ENCODE results near the gene FAIM.
"Not testable (repeated sequence)": the region's sequence is repeated elsewhere in the genome, so short reads cannot be mapped to it uniquely, and the experiment has no call there.

FAIM gene

DNA sequence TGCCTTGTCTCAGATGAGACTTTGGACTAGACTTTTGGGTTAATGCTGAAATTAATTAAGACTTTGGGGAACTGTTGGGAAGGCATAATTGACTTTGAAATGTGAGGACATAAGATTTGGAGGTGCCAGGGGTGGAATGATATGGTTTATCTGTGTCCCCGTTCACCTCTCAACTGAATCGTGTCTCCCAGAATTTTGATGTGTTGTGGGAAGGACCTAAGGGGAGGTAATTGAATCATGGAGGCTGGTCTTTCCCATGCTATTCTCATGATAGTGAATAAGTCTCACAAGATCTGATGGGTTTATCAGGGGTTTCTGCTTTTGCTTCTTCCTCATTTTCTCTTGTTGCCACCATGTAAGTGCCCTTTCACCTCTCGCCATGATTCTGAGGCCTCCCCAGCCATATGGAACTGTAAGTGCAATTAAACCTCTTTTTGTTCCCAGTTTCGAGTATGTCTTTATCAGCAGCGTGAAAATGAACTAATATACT, 4.4 kb upstream of the FAIM start:
- not testable (repeated sequence) for DNase-seq

DNA sequence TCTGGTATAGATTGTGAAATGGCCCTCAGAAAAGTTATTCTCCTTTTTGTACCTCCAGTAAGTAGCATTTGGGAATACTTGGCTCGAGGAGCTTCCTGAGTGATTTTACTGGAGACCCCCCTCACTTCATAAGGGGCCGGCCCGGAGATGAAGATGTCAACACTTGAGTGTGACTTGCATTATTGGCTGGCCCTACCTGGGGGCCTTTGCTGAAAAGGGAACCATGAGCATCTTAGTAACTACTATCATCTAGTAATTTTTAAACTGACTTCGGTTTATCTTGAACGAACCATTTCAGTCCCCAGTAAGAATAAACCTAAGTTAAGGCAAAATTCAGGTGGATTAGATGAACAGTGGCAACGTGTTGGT, 1.3 kb downstream of the FAIM start:
- DNase-seq, result no peak

DNA sequence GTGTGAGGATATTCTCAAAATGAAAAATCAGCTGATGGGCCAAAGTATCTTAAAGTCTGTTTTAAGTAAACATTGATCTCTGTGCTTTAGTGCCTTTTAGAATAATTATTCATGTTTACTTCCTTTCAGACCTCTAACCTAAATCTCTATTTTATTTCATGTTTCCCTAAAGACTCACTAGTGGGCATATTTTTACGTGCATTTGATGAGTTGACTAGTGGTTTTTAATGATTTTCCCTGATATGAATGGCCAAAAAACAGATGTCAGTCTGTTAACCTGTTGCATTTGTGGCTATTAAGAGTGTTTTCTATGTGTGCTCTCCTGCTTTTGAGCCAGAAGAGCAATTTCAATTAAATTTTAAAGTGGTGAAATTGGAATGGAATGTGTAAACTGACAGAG, 6.9 kb downstream of the FAIM start:
- DNase-seq, result no peak

DNA sequence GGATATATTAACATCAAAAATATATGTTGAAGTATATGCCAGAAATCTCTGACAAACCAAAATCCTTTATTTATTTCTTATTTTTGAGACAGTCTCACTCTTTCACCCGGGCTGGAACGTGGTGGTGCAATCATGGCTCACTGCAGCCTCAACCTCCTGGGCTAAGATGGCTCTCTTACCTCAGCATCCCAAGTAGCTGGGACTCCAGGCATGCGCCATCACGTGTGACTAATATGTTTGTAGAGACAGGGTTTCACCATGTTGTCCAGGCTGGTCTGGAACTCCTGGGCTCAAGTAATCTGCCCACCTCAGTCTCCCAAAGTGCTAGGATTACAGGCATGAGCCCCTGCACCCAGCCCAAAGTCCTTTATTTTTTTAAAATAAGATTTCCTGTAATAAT, 11.9 kb downstream of the FAIM start:
- no peak for DNase-seq

DNA sequence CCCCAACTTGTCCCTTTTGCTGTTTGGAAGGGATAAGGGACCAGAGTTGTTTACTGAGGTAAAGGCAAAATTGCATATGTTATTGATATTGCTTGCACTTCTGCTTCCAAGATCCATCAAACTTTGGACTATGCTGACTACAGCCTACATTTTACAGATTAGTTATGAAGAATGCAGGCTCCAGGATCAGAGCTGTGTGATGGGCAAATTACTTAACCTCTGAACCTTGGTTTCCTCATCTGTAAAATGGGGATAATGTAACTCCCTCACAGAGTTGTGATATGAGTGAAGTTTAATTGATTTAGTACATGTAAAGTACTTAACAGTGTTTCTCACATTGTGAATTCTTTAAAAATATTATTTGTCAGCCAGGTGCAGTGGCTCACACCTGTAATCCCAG, 15.9 kb downstream of the FAIM start:
- DNase-seq, result no peak

DNA sequence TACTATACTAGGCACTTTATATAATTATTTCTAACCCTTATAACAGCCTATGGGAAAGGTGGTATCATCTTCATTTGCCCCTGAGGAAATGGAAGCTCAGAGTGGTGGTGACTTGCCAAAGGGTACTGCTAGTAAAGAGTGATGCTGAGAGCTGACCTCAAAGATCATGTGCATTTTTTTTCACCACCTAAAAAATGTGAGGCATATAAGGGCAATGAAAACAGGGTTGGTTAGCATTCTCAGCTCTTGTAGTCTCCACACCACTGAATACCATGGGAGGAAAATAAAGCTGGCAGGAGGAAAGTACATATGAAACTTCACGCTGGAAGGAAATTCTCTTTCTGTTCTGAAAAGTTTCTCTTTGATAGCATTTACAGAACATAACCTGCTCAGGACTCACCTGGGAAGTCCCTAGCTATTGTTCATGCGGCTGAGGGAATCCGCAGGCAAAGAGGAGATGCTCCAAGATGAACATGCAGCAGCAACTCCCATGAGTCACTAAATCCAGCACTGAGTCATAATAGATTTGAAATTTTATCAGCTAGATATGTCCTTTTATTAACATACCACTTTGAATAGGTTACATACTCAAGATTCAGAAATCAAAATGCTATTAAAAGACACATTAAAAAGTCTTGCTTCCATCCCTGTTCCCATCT, 17.3 kb downstream of the FAIM start:
- DNase-seq, result peak; percentile 21

DNA sequence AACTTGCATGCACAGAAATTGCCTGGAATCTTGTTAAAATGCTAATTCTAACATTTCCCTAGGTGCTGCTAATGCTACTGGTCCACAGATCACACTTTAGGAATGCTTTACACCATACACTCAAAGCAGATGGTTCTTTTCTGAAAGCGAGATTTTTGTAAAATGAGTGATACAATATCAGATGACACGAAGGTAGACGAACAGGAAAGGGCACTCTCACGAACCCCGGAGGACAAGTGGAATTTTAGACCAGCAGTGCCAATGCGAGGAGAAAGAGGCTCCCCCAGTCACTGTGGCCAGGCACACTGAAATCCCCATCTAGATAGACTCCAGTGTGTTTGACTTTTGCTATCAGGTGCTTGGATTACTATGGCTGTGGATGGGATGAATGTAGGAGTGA, 21.0 kb downstream of the FAIM start:
- DNase-seq, result no peak

DNA sequence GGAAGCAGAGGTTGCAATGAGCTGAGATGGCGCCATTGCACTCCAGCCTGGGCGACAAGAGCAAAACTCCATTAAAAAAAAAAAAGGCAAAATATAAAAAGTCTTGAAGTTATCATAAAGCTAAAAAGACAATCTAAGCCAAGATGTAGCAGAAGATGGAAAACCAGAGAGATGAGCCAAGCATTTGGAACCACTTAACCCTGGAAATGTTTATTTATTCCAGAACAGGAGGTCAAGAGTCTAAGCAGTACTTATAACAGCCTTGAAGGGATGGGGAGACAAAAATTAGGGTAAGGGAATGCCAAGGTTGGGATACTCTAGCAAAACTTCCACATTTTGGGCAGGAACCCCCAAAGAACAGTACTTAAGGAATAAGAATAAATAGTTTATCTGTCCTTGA, 30.1 kb downstream of the FAIM start:
- no peak for DNase-seq

DNA sequence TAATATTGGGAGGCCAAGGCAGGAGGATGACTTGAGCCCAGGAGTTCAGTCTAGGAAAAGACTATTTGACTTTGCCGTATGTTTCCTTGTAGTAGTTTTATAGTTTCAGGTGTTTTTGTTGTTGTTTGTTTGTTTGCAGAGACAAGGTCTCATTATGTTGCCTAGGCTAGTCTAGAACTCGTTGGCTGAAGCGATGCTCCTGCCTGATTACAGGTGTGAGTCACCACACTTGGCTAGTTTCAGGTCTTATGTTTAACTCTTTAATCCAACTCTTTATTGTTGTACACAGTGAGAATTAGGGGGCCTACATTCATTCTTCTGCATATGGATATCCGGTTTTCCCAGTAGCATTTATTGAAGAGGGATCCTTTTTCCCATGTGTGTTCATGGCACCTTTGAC, 32.0 kb downstream of the FAIM start:
- DNase-seq, result no peak

DNA sequence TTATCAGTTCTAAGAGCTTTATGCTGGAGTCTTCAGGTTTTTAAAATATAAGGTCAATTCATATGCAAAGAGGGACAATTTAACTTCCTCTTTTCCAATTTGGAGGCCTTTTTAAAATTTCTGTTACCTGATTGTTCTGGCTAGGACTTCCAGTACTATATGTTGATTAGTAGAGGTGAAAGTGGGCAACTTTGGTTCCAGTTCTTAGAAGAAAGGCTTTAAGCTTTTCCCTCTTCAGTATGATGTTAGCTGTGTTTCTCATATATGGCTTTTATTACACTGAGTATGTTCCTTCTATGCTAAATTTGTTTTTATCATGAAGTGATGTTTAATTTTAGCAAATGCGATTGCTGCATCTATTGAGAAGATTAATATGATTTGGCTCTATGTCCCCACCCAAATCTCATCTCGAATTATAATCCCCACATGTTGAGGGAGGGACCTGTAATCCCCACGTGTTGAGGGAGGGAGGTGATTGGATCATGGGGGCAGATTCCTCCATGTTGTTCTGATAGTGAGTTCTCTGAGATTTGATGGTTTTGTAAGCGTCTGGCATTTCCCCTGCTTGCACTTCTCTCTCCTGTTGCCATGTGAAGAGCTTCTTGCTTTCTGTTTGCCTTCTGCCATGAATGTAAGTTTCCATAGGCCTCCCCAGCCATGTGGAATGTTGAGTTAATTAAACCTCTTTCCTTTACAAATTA, 33.8 kb downstream of the FAIM start:
- no peak for DNase-seq

DNA sequence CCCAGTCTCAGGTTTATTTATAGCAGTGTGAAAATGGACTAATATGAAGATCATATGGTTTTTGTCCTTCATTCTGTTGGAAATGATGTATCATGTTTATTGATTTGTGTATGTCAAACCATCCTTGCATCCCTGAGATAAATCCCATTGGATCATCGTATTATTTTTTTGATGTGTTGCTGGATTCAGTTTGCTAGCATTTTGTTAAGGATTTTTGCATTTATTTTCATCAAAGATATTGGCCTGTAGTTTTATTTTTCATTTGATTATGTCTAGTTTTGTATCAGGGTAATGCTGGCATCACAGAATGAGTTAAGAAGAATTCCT, 34.3 kb downstream of the FAIM start:
- no peak for DNase-seq

DNA sequence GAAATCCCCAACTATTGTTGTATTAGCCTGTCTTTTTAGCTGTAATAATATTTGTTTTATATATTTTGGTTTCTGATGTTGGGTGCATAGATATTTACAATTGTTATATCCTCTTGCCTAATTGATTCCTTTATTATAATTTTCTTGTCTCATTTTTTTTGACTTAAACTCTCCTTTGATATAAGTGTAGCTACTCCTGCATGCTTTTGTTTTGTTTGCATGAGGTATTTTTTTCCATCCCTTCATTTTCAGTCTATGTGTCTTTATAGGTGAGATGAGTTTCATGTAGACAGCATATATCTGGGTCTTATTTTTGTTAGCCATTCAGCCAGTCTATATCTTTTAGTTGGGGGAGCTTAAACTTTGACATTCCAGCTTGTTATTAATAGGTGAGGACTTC, 37.4 kb downstream of the FAIM start:
- DNase-seq, result no peak

DNA sequence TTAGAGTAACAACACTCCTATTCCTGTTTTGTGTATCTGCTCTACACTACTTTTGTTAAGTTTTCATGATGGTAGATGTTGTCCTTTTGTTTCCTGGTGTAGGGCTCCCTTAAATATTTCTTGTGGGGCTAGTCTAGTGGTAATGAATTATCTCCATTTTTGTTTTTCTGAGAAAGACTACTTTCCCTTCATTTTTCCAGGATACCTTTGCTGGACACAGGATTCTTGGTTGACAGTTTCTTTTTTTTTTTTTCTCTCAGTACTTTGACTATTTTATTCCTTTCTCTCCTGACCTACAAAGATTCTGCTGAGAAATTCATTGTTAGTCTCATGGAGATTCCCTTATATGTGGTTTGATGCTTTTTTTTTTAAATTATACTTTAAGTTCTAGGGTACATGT, 37.9 kb downstream of the FAIM start:
- DNase-seq, result no peak

DNA sequence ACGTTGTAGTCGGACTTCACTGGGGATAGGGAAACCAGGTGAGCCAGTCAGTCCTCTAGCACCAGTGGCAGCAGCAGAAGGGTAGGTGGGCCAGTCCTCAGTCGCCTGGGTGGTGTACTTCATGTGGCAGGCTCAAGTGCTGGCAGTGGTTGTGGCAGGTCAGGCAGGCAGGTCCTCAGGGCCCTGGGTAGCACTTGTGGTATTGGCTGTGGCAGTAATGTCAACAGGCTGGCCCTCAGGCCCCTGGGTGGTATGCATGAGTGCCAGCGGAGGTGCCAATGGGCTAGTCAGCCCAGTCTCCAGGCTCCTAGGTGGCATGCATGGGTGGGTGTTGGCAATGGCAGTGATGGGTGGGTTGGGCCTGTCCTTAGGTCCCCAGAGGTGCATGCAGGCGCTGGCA, 40.6 kb downstream of the FAIM start:
- DNase-seq, result no peak

DNA sequence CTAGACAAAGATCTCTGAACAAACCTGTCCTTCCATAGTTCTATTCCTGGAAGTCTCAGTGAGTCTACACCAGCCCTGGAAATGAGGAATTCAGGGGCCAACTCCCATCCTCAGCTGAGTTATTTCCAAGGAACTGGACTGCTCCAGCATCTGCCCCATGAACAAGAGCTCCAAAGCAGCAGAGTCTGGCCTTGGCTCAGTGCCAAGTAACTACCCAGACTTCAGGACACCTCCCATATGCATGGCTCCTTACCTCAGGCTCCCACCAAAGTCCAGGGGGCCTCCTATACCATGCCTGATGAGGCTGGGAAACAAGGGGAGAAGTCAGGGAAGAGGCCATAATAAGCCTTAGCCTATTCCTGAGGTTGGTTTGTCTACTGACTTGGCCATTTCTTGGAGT, 45.0 kb downstream of the FAIM start:
- no peak for DNase-seq

DNA sequence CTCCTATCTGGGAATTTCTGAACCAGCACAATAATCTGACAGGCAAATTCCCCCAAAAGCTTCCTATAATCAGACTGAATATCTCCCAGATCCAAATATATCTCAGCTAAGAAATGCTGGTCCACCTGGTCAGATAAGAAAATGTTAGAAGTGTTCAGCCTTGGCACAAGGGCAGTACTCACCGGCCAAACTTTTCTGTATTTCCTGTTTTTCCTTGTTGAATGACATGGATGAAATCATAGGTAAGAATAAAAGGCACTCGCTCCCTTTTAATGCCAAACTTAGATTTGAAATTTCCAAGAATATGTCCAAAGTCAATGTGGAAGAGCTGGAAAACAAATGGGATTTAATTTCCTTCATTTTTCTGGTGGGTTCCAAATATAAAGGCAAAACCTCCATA, 48.9 kb downstream of the FAIM start:
- DNase-seq, result no peak

DNA sequence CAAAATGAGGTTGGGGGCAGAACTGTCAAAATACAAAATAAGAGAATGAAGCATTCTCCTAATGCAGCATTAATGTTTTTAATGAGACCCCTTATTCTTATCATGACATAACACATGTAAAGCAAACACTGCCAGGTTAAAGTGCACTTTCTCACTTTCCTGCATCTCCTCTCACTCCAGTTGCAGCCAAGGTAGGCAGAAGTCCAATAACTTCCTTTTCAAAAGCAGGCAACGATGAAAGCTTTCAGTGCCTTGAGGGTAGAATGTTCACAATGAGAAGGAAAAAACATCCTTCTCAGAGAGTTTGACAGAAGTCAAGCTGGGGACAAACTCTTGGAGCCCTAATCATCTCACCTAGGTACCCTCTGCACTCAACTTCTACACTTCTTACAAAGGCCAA, 59.5 kb downstream of the FAIM start:
- DNase-seq, result no peak

DNA sequence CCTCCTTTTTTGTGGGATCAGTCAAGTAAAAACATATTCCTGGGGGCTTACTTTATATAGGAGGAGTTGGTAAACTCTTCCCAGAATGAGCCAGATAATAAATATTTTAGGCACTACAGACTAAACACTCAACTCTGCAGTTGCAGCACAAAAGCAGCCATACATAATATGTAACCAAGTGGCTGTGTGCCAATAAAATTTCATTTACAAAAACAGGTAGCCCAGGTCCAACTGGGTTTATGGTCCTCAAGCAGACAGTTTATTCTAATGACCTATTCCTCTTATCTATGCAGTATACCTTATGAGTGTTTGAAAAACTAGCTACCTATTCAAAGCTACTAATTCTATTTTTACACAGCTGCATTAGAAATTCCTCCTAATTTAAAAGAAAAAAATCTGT, 61.8 kb downstream of the FAIM start:
- no peak for DNase-seq

DNA sequence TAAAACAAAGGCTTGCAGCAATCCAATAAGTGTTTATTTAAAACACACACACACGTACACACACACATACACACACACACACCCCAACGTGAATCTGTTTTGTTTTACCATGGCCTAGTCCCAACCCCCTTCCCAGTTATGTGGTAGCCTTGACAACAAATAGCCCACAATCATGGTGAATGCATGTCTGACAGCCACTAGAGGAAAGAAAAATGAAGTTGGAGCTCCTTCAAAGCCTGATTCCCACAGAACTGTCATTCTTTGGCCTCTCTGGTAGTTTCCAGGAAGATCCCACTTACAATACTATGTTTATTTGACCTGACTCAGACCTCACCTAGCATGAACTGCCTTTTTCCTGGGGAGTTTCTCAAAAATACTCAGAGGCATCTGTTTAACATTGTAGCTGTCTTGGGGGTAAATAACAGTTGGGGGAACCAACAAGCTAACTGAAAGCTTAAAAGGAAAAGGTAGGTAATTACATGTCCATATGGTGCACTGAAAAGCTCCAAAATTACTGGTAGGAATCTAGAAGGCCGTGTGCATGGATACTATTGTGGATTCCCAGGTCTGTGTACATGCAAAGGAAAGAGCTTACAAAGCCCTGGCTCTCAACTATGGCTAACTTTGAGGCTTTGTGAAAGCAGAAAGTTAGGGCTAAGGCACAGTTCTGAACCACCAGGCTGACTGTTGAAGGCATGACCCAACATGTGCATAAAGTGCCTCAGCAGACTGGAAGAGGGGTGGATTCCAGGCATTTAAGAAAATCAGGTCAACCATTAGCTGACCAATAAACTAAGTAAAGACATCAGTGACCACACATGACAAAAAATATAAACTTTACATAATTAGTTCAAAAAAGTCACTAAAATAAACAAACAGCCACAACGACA, 65.3 kb downstream of the FAIM start:
- peak; percentile 84 for DNase-seq

DNA sequence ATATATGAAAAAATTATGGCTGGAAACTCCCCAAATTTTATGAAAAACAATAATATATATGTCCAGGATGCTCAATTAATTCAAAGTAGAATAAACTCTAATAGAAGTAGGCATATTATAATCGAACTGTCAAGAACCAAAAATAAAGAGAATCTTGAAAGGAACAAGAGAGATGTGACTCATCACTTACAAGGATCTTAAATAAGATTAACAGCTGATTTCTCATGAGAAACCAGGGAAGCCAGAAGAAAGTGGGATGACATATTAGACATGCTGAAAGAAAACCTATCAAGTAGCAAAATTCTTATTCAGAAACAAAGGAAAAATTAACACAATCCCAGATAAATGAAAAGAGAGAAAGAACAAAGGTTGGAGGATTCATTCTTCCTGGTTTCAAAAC, 66.8 kb downstream of the FAIM start:
- DNase-seq, result peak; percentile 25

DNA sequence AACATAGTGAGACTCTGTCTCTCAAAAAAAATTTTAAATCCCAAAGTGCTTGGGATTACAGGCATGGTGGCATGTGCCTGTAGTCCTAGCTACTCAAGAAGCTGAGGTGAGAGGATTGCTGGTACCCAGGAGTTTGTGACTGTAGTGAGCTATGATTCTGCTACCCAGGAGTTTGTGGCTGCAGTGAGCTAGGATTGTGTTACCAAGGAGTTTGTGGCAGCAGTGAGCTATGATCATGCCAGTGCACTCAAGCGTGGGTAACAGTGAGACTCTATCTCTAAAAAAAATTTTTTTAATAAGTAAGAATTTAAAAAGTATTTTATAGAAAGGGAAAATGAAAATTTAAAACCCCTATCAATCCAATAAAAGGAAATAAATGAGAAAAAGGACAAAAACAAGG, 69.5 kb downstream of the FAIM start:
- no peak for DNase-seq

DNA sequence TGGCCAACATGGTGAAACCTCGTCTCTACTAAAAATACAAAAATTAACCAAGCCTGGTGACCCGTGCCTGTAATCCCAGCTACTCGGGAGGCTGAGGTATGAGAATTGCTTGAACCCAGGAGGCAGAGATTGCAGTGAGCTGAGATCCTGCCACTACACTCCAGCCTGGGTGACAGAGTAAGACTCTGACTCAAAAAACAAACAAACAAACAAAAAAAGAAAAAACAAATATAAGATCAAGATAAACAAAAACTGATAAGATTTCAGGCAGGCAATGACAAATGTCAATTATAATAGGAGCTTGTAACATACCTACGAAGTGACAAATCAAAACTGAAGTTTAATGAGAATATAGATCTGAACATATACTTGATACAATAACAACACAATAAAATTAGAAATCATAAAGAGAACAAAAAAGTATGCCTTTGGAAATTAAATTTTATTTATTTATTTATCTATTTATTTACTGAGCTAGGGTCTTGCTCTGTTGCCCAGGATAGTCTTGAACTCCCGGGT, 70.4 kb downstream of the FAIM start:
- no peak for DNase-seq

DNA sequence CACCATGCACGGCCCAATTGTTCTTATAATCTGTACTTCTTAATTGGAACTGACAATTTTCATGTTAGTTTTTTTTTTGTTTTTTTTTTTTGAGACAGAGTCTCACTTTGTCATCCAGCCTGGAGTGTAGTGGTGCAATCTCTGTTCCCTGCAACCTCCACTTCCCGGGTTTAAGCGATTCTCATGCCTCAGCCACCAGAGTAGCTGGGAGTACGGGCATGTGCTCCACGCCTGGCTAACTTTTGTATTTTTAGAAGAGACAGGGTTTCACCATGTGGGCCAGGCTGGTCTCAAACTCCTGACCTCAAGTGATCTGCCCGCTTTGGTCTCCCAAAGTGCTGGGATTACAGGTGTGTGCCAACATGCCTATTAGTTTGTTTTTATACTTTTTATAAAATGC, 72.4 kb downstream of the FAIM start:
- not testable (repeated sequence) for DNase-seq

Data from fibroblast of upper back skin (primary cell).